HS-27A (cell line): ENCODE measurements around the gene PTDSS2.

ENCODE experiments used
- DNase-seq: peaks from one replicate; pipeline ENCODE4 v3.0.0-alpha.2; 2012; ENCODE audit warnings: low read depth, missing footprints

Gene PTDSS2

GRCh38 chr11:531919-532526 lies 81.9 kb downstream of the PTDSS2 start:
- DNase-seq = no peak

GRCh38 chr11:532527-532985 lies 82.5 kb downstream of the PTDSS2 start:
- no peak for DNase-seq

- no peak for DNase-seq
Measured at GRCh38 chr11:532986-533585, 83.0 kb downstream of the PTDSS2 start.

GRCh38 chr11:533586-534395 lies 83.7 kb downstream of the PTDSS2 start:
- no peak for DNase-seq

- no peak for DNase-seq
Measured at GRCh38 chr11:534396-535209, 84.5 kb downstream of the PTDSS2 start.

- DNase-seq = no peak
Measured at GRCh38 chr11:535210-535518, 85.1 kb downstream of the PTDSS2 start.

GRCh38 chr11:535519-536454 lies 85.7 kb downstream of the PTDSS2 start, which contains the start of gene HRAS:
Gene HRAS, minus strand, starts transcription at chr11:535576.
- peak; percentile 63 for DNase-seq

- DNase-seq = no peak
Measured at GRCh38 chr11:536841-537621, 87.0 kb downstream of the PTDSS2 start, which contains the start of gene LRRC56. Gene LRRC56, plus strand, starts transcription at chr11:537527. Its CDS starts 3,158 bp downstream, at chr11:540685.

- DNase-seq = no peak
Measured at GRCh38 chr11:537622-538430, 87.7 kb downstream of the PTDSS2 start.

- DNase-seq = no peak
Measured at GRCh38 chr11:538431-539051, 88.5 kb downstream of the PTDSS2 start.

GRCh38 chr11:539971-540481 lies 89.9 kb downstream of the PTDSS2 start:
- DNase-seq = no peak
